Activated CD4-positive, alpha-beta T cell treated with anti-CD3 and anti-CD28 coated beads for 36 hours (primary cell): ENCODE measurements around the gene CCNE1. TPM values are rescaled to one million over a fixed set of nuclear protein-coding genes. Genes with fewer than 3 reads are reported as not detected.

ENCODE experiments used
- ATAC-seq: fragments of 200-7000 bp; cut with Tn5 transposase; one replicate; pipeline ENCODE4 v1.10.0; 2021; ENCODE audit warnings: mild to moderate bottlenecking, moderate library complexity
- CTCF ChIA-PET: fragments of 350-600 bp; sonication (Branson Sonifier 250); formaldehyde crosslinking; loops from one replicate; lab custom pipeline; 2021; ENCODE audit warnings: antibody characterized with exemption; lab: Charles Lee
- POLR2A ChIA-PET: fragments of 350-600 bp; sonication (Branson Sonifier 250); formaldehyde crosslinking; loops from one replicate; lab custom pipeline; 2021; ENCODE audit warnings: antibody characterized with exemption, inconsistent platforms; lab: Charles Lee
- DNase-seq: peaks from one replicate; pipeline ENCODE4 v3.0.0-alpha.2; 2020
- H3K27ac Mint-ChIP-seq: one replicate; pipeline ENCODE4 v1.8.0; 2021; ENCODE audit warnings: mixed read lengths
- H3K27me3 Mint-ChIP-seq: one replicate; pipeline ENCODE4 v1.8.0; 2021; ENCODE audit warnings: mixed read lengths
- H3K36me3 Mint-ChIP-seq: one replicate; pipeline ENCODE4 v1.8.0; 2021; ENCODE audit warnings: low read depth, mixed read lengths
- H3K4me1 Mint-ChIP-seq: one replicate; pipeline ENCODE4 v1.8.0; 2021; ENCODE audit warnings: mixed read lengths
- H3K4me3 Mint-ChIP-seq: one replicate; pipeline ENCODE4 v1.8.0; 2021; ENCODE audit warnings: mild to moderate bottlenecking, moderate library complexity, mixed read lengths
- H3K9me3 Mint-ChIP-seq: one replicate; pipeline ENCODE4 v1.8.0; 2021; ENCODE audit warnings: low read depth, mixed read lengths
- intact Hi-C, 2 experiments: fragments of 100-400 bp; cut with DNase I in 1 of 2; cut with micrococcal nuclease in 1 of 2; formaldehyde crosslinking; loops; one replicate each; pipeline versions ENCODE4 v1.14.2 to v1.15.1; 2022 to 2024; cut with DNase I, micrococcal nuclease
- total RNA-seq, 2 experiments: library from RNA; stranded (reverse); gene quantifications; one replicate each; pipeline ENCODE4 v1.2.3, GENCODE V29; 2021

The CCNE1 gene
- total RNA-seq, 2 experiments from 2014 or later, result 29.4 to 30.4 TPM

GRCh38 chr19:29861574-29861973 lies 49.8 kb downstream of the CCNE1 start:
- ChIA-PET CTCF (interaction anchor here (1.1 kb wide), 1 partner anchor 101 kb away, joined by 3 read pairs; no protein-coding TSS in a partner anchor), POLR2A (no interaction called here)
- peaks cover 5% of the 10 kb centered on the region for H3K9me3 Mint-ChIP-seq
- no peaks in the 10 kb centered on the region for H3K36me3 Mint-ChIP-seq
- ATAC-seq (no peak), DNase-seq (no peak)
- intact Hi-C loops, result no loop called here
- no peaks in the 10 kb centered on the region for H3K4me1 Mint-ChIP-seq
- no peak overlapping the region for H3K4me3 Mint-ChIP-seq
- peaks cover 6% of the 10 kb centered on the region for H3K27me3 Mint-ChIP-seq
- H3K27ac Mint-ChIP-seq, result no peak overlapping the region

GRCh38 chr19:29866011-29866410 lies 54.2 kb downstream of the CCNE1 start:
- no peak for ATAC-seq
- H3K27ac Mint-ChIP-seq, result no peak overlapping the region
- DNase-seq, result no peak
- ChIA-PET CTCF (interaction anchor here (0.6 to 1.0 kb wide), 4 partner anchors 8 to 137 kb away, joined by 3 to 4 read pairs (median 3); no protein-coding TSS in a partner anchor), POLR2A (no interaction called here)
- H3K36me3 Mint-ChIP-seq, result no peaks in the 10 kb centered on the region
- peaks cover 13% of the 10 kb centered on the region for H3K9me3 Mint-ChIP-seq
- peaks cover 6% of the 10 kb centered on the region for H3K27me3 Mint-ChIP-seq
- H3K4me1 Mint-ChIP-seq, result no peaks in the 10 kb centered on the region
- H3K4me3 Mint-ChIP-seq, result no peak overlapping the region
- intact Hi-C loops, result no loop called here

GRCh38 chr19:29867984-29868383 lies 56.2 kb downstream of the CCNE1 start:
- no peaks in the 10 kb centered on the region for H3K36me3 Mint-ChIP-seq
- ATAC-seq, result no peak
- no peak for DNase-seq
- H3K4me3 Mint-ChIP-seq, result no peak overlapping the region
- H3K4me1 Mint-ChIP-seq, result peaks cover 2% of the 10 kb centered on the region
- ChIA-PET CTCF (interaction anchor here (0.7 to 2.0 kb wide), 5 partner anchors 10 to 1260 kb away, joined by 3 to 14 read pairs (median 7); no protein-coding TSS in a partner anchor), POLR2A (no interaction called here)
- peaks cover 14% of the 10 kb centered on the region for H3K27me3 Mint-ChIP-seq
- peaks cover 13% of the 10 kb centered on the region for H3K9me3 Mint-ChIP-seq
- intact Hi-C loops, result no loop called here
- H3K27ac Mint-ChIP-seq, result no peak overlapping the region

GRCh38 chr19:29871143-29871542 lies 59.4 kb downstream of the CCNE1 start:
- intact Hi-C loops, result no loop called here
- ATAC-seq (no peak), DNase-seq (no peak)
- Mint-ChIP-seq H3K27ac (no peak overlapping the region), H3K4me1 (peaks cover 2% of the 10 kb centered on the region), H3K4me3 (no peak overlapping the region), H3K36me3 (no peaks in the 10 kb centered on the region), H3K9me3 (peaks cover 12% of the 10 kb centered on the region), H3K27me3 (peaks cover 13% of the 10 kb centered on the region)
- ChIA-PET CTCF (interaction anchor here (0.8 to 5.5 kb wide), 7 partner anchors 19 to 155 kb away, joined by 3 to 57 read pairs (median 7); no protein-coding TSS in a partner anchor), POLR2A (no interaction called here)

GRCh38 chr19:29872224-29872731 lies 60.5 kb downstream of the CCNE1 start:
- peaks cover 2% of the 10 kb centered on the region for H3K4me1 Mint-ChIP-seq
- H3K27ac Mint-ChIP-seq, result no peak overlapping the region
- H3K4me3 Mint-ChIP-seq, result no peak overlapping the region
- H3K36me3 Mint-ChIP-seq, result no peaks in the 10 kb centered on the region
- DNase-seq (peak; percentile 41), ATAC-seq (peak; percentile 42)
- H3K9me3 Mint-ChIP-seq, result peaks cover 4% of the 10 kb centered on the region
- peaks cover 14% of the 10 kb centered on the region for H3K27me3 Mint-ChIP-seq
- CTCF ChIA-PET, result interaction anchor here (0.5 to 5.5 kb wide), 16 partner anchors 12 to 227 kb away, joined by 3 to 57 read pairs (median 4); no protein-coding TSS in a partner anchor
- intact Hi-C loops, result no loop called here
- POLR2A ChIA-PET, result interaction anchor here (1.1 kb wide), 1 partner anchor 112 kb away, joined by 4 read pairs; no protein-coding TSS in a partner anchor

- ChIA-PET POLR2A (interaction anchor here (1.1 kb wide), 1 partner anchor 113 kb away, joined by 4 read pairs; no protein-coding TSS in a partner anchor), CTCF (interaction anchor here (0.5 to 5.5 kb wide), 16 partner anchors 12 to 226 kb away, joined by 3 to 57 read pairs (median 5); no protein-coding TSS in a partner anchor)
- H3K9me3 Mint-ChIP-seq, result no peaks in the 10 kb centered on the region
- peaks cover 2% of the 10 kb centered on the region for H3K4me1 Mint-ChIP-seq
- intact Hi-C loops, result loop anchor here (1.0 kb wide), 6 partner anchors 62 to 777 kb away; partner anchors contain the start of gene CCNE1 (in 1 of the 2)
- ATAC-seq, result peak; percentile 88
- peaks cover 14% of the 10 kb centered on the region for H3K27me3 Mint-ChIP-seq
- no peaks in the 10 kb centered on the region for H3K36me3 Mint-ChIP-seq
- H3K27ac Mint-ChIP-seq, result no peak overlapping the region
- H3K4me3 Mint-ChIP-seq, result peak overlapping the region; percentile 43
- peak; percentile 81 for DNase-seq
Measured at GRCh38 chr19:29873024-29873800, 61.4 kb downstream of the CCNE1 start.

Other genes starting within 250 kb of the CCNE1 start
- gene POP4, start 205.7 kb upstream of the CCNE1 start, total RNA-seq, result 100 to 1,000 TPM; 101 to 136 TPM
- 10 to 100 TPM; 25.4 to 26.6 TPM for gene PLEKHF1, start 146.5 kb upstream of the CCNE1 start, total RNA-seq
- 10 to 100 TPM; 26.7 to 35.7 TPM for gene C19orf12, start 96.7 kb upstream of the CCNE1 start, total RNA-seq
- 10 to 100 TPM; 61.3 to 69.7 TPM for gene URI1, start 130.2 kb downstream of the CCNE1 start, total RNA-seq